Lung (tissue), 12 donors: Measurements from ENCODE around the gene ADAMTS15. TPM values are rescaled to one million over a fixed set of nuclear protein-coding genes. Genes with fewer than 3 reads are reported as not detected.
A peak's percentile ranks its signal among the peaks of the same experiment; 100 is the strongest.

Experiments
- ATAC-seq: fragments of 200-7000 bp; cut with Tn5 transposase; one replicate; pipeline ENCODE4 v1.9.1; 2020; ENCODE audit warnings: moderate number of reproducible peaks; ENCODE audit not compliant: insufficient read depth, low FRiP score
- DNase-seq, 3 donors: peaks; one replicate each; pipeline ENCODE4 v3.0.0-alpha.2; 2013 to 2017
- H3K27ac ChIP-seq, 2 donors: one replicate each; pipeline ENCODE4 v1.5.1; 2013; ENCODE audit warnings: mild to moderate bottlenecking in 2 of 2, moderate library complexity in 2 of 2, control low read depth in 1 of 2, inconsistent platforms in 1 of 2, low read depth in 1 of 2, low read length in 1 of 2
- H3K27me3 ChIP-seq, 3 donors: one replicate each; pipeline ENCODE4 v1.5.1; 2013; ENCODE audit warnings: low read length in 2 of 3; ENCODE audit not compliant: control insufficient read depth in 3 of 3, insufficient read depth in 3 of 3
- H3K36me3 ChIP-seq, 4 donors: one replicate each; pipeline ENCODE4 v1.5.1; 2013; ENCODE audit warnings: low read length in 4 of 4, mild to moderate bottlenecking in 1 of 4, moderate library complexity in 1 of 4; ENCODE audit not compliant: control insufficient read depth in 4 of 4, insufficient read depth in 4 of 4
- H3K4me1 ChIP-seq, 5 donors: one replicate each; pipeline ENCODE4 v1.5.1; 2013; ENCODE audit warnings: low read length in 5 of 5, mild to moderate bottlenecking in 2 of 5, moderate library complexity in 1 of 5; ENCODE audit not compliant: control insufficient read depth in 5 of 5, insufficient read depth in 5 of 5
- H3K4me3 ChIP-seq: one replicate; pipeline ENCODE4 v1.5.1; 2013; ENCODE audit warnings: mild to moderate bottlenecking, control low read depth, moderate library complexity
- H3K9ac ChIP-seq, 2 donors: one replicate each; pipeline ENCODE4 v1.5.1; 2013; ENCODE audit warnings: low read length in 2 of 2, control low read depth in 1 of 2; ENCODE audit not compliant: insufficient read depth in 1 of 2
- H3K9me3 ChIP-seq, 4 donors: one replicate each; pipeline ENCODE4 v1.5.1; 2013; ENCODE audit warnings: low read length in 3 of 4, mild to moderate bottlenecking in 1 of 4, moderate library complexity in 1 of 4; ENCODE audit not compliant: control insufficient read depth in 4 of 4, insufficient read depth in 3 of 4
- CTCF ChIP-seq: IDR thresholded peaks from 2 replicates; pipeline ENCODE4 v1.5.1; 2012; ENCODE audit warnings: mild to moderate bottlenecking; ENCODE audit errors: control extremely low read depth, extremely low read depth
- WGBS, 2 donors: extraction: QIAGEN DNeasy Blood & Tissue Kit; methylation state at CpG; one replicate each; pipeline ENCODE4 v1.1.7; 2013; 5-methylcytosine and 5-hydroxymethylcytosine counted together
- polyA plus RNA-seq, 2 donors: library from polyadenylated mRNA; stranded (reverse); fragments of 200-250 nt; gene quantifications; one replicate each; pipeline ENCODE4 v1.2.1, GENCODE V29; 2013
- total RNA-seq, 2 donors: library from RNA; depleted of rRNA in 1 of 2; stranded (reverse); fragments of >200 nt in 1 of 2; gene quantifications; one replicate each; pipeline ENCODE4 v1.2.1, GENCODE V29; 2014 to 2021
- donor health status: control.
- donor health status: control.
- donor health status: Bipolar disorder and iron deficiency.
- donor health status: healthy.
- donor health status: DM: yes; HTN: yes; CAD: no.

The ADAMTS15 gene
- total and polyA plus RNA-seq, 4 donors = 4.4 to 22.9 (median 13.3) TPM

- H3K27me3 ChIP-seq = no peaks in the 10 kb centered on the region
- no peak overlapping the region for H3K9ac ChIP-seq
- H3K27ac ChIP-seq = no peak overlapping the region
- no peak for TF ChIP-seq CTCF
- ATAC-seq = no peak
- H3K36me3 ChIP-seq = no peaks in the 10 kb centered on the region
- H3K9me3 ChIP-seq = no peaks in the 10 kb centered on the region
- peaks cover 0 to 31% (median 15%) of the 10 kb centered on the region in 5 donors for H3K4me1 ChIP-seq
- no peak overlapping the region for H3K4me3 ChIP-seq
- DNase-seq = no peak
- WGBS, 2 donors = 43 to 65% methylated on average over 4 of the region's 4 CpGs
Measured at GRCh38 chr11:130439160-130439519, 9.3 kb upstream of the ADAMTS15 start.

GRCh38 chr11:130439876-130440275 lies 8.6 kb upstream of the ADAMTS15 start:
- no peak overlapping the region for H3K4me3 ChIP-seq
- H3K27me3 ChIP-seq = no peaks in the 10 kb centered on the region
- H3K9ac ChIP-seq = no peak overlapping the region
- peaks cover 0 to 29% (median 15%) of the 10 kb centered on the region in 5 donors for H3K4me1 ChIP-seq
- 87 to 92% methylated on average over 6 of the region's 6 CpGs for WGBS, 2 donors
- H3K27ac ChIP-seq = no peak overlapping the region
- no peaks in the 10 kb centered on the region for H3K36me3 ChIP-seq
- ATAC-seq (no peak), DNase-seq (no peak)
- H3K9me3 ChIP-seq = no peaks in the 10 kb centered on the region
- TF ChIP-seq CTCF = no peak

- Histone ChIP-seq H3K9me3 (no peaks in the 10 kb centered on the region), H3K4me3 (no peak overlapping the region), H3K36me3 (no peaks in the 10 kb centered on the region), H3K27ac (no peak overlapping the region), H3K9ac (no peak overlapping the region), H3K27me3 (no peaks in the 10 kb centered on the region), H3K4me1 (peaks cover 0 to 12% (median 4%) of the 10 kb centered on the region in 5 donors)
- DNase-seq (no peak), ATAC-seq (no peak)
- no peak for TF ChIP-seq CTCF
- WGBS, 2 donors = 68 to 94% methylated on average over 2 of the region's 2 CpGs
Measured at GRCh38 chr11:130441719-130442118, 6.7 kb upstream of the ADAMTS15 start.

- Histone ChIP-seq H3K27me3 (no peaks in the 10 kb centered on the region), H3K27ac (no peak overlapping the region), H3K4me1 (peaks cover 0 to 12% (median 4%) of the 10 kb centered on the region in 5 donors), H3K36me3 (no peaks in the 10 kb centered on the region), H3K9ac (no peak overlapping the region), H3K4me3 (no peak overlapping the region), H3K9me3 (no peaks in the 10 kb centered on the region)
- WGBS, 2 donors = 81 to 88% methylated on average over 4 of the region's 4 CpGs
- no peak for ATAC-seq
- peak in 2 of 3 donors; percentile 55 to 79 for DNase-seq
- no peak for TF ChIP-seq CTCF
Measured at GRCh38 chr11:130442737-130443136, 5.7 kb upstream of the ADAMTS15 start.
